Hippocampal formation (tissue), 2 donors: ENCODE measurements around the gene MAP1LC3A.

Experiments used
- DNase-seq, 2 donors: peaks; one replicate each; lab custom pipeline; 2025; lab: John Stamatoyannopoulos, UW

The MAP1LC3A gene

DNA sequence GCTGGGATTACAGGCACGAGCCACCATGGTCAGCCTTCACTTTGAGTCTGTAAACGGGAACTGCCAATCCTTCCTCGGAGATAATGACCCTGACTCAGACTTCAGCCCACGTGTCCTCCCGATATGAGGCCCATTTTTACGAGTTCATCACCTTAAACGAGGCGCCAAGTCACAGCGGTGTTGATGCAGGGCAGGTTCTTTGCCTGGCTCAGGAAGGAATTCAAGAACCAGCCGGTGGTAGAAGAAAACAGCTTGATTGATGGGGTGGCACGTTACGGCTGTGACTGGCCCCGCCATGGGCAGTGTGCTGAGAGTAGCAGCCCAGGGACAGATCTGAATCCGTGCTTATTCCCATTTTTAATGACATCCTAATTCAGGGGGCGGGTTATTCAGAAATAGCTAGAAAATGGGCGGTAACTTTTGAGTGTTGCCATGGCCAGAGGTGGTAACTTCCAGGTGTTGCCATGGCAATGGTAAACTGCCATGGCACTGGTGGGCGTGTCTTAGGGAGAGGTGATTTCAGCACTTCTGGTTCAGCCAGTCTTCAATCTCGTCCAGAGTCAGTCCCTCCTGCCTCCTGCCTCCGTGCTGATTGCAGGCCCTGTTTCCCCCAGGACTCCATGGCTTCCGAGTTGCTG, 9.1 kb upstream of the MAP1LC3A start:
- no peak for DNase-seq

DNA sequence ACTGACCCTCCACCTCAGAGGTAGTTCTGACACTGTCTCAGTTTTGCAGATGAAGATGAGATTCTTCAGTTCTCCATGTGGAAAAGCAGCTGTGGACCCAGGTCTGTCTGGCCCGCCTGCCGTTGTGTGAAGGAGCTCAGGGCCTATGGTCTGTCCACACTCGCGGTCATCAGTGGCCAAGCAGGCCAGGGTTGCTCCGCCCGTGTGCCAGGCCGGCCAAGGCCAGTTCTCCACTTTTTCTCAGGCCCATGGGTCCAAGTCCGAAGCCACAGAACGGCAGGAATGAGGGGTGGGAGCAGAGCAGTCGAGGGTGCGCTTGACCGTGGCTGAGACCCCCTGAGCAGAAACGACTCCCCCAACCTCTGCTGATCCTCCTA, 8.6 kb upstream of the MAP1LC3A start:
- DNase-seq: no peak

DNA sequence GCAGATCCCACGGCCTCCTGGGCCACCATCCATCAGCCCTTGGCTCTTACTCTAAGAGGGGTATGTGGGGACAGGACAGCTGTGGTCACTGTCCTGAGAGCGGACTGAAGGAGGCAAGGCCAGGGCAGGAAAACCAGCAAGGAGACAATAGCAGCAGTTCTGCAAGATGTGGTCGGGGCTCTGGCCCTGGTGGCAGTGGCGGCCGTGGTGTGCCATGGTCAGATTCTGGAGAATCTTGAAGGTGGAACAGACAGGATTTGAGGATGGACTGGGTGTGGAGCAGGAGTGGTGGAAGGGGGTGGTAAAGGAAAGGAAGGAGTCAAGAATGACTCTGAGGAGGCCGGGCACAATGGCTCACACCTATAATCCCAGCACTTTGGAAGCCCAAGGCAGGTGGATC, 5.9 kb upstream of the MAP1LC3A start:
- no peak for DNase-seq

DNA sequence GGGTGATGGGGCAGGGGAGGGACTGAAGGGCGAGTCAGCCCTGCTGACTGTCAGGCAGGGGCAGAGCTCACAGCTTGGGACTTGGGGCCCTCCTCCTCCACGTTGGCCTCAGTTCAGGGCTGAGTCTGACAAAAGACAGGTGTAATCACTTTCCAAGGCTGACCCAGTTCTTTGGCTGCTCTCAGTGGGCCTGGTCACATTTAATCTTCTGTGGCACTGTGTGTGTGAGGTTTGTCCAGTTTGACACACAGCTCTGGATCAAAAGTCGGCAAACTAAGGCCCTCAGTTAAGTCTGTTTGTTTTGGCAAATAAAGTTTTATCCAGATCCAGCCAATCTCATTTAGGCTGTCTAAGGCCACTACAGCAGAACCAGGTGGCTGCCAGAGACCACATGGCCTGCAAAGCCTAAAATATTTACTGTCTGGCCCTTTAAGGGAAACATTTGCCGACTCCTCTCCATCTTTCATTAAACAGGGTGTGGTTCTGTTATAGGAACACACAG, 5.1 kb upstream of the MAP1LC3A start:
- DNase-seq: no peak

DNA sequence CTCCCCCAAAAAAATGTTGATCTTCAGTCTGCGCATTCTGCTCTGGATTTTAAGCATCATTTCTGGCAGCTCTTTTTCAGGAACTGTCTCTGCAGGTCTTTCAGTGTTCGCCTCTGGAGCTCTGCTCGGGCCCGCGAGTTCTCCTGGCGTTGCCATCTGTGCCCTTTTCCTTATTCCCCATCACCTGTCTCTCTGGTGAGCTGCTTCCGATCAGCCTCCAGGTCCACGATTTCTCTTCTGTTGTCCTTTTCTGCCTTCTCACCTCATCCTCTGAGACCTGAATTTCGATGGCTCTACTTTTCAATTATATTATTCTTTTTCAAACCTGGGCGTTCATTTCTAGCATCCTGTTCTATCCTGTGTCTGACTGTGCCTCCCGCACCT, 590 bp upstream of the MAP1LC3A start:
- no peak for DNase-seq

DNA sequence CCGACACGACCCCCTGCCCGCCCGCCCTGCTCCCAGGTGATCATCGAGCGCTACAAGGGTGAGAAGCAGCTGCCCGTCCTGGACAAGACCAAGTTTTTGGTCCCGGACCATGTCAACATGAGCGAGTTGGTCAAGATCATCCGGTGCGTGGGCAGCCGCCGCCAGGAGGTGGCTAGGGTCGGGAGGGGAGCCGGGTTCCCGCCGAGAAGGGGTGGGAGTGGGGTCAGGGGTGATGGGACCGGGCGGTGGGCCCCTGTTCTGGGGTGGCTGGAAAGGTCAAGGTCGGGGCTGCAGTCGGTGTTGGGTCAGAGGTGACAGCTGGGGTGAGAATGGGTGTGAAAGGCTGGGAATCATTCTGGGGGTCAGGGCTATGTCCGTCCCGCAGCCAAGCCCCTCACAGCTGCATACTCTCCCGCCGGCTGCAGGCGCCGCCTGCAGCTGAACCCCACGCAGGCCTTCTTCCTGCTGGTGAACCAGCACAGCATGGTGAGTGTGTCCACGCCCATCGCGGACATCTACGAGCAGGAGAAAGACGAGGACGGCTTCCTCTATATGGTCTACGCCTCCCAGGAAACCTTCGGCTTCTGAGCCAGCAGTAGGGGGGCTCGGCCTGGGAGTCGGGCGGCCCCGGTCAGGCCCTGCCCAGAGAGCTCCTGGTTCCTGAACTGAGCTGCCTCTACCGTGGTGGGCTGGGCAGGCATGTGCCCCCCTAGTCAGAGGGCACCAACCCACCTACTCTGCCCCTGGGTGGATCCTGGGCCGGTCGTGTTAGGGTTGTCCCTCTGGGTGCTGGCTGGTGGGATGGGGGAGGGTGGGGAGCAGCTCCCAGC, 1.0 kb downstream of the MAP1LC3A start:
- DNase-seq: peak in 1 of 2 donors; percentile 7

DNA sequence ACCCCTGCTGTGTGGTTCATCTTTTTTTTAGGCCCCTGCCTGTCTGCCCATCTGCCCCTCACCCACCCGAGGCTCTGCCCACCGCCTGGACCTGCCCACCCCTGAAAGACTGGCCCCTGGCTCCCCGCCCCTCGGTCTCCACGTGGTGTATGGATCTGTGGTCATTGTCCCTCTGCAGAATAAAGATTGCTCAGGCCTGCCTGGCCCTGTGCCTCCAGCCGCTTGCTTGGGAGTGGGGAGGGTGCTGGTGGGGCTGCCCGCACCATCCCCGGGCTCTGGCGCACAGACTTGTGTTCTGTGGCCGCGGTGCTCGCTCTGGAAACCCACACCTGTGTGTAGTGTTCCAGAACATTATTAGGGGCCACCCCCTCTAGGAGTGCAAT, 1.6 kb downstream of the MAP1LC3A start:
- peak; percentile 33 to 59 for DNase-seq

DNA sequence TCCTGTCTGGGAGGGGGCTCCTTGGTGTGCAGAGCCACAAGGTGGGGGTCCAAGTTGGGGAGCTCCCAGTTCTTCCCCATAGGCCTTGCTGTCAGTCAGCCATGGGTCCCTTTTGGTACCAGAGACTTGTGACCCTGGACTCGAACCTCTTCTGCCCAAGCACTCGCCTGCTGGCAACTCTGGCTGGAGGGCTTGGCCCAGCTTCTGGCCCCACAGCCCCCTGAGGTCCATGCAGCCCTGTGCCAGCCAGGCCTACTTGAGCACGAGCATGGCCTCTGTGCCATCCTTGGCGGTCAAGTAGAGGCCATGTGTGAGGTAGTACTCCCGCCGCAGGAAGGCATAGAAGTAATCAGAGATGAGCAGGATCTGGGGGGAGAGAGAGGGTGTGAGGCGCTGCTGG, 2.1 kb downstream of the MAP1LC3A start:
- DNase-seq: no peak

DNA sequence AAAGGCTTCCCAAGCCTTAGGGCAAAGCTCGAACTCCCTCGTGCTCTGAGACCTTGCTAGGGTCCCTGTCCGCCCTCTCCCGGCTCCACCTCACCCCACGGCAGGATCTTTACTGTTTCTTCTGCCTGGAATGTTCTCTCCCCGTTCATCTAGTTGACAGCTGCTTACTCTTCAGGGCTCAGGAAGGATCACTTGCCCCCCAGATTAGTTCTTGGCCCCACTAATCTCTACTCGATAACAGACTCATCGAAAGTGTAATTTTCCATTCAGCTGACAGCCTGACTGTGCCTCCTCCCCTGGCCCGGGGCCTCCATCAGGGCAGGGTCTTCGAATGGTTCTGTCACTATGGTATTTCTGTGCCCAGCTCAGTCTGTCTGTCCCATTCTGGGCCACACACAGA, 3.1 kb downstream of the MAP1LC3A start:
- DNase-seq: no peak

DNA sequence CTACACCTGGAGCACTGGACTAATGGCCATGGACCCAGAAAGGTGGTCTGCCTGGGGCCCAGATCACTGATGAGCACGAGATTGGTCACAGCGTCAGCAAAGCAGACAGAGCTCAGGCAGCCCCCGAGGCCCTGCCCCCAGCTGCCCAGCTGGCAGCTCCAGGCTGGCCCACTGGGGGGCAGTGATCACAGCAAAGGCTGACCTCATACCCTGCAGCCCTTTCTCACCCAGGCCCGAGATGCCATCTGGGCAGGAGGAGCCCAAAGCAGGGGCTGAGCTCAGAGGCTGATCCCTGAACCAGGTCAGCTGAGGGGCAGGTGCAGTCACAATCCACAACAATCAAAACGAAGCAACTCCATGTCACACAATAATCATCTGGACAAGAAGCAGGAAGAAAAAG, 4.1 kb downstream of the MAP1LC3A start:
- no peak for DNase-seq

DNA sequence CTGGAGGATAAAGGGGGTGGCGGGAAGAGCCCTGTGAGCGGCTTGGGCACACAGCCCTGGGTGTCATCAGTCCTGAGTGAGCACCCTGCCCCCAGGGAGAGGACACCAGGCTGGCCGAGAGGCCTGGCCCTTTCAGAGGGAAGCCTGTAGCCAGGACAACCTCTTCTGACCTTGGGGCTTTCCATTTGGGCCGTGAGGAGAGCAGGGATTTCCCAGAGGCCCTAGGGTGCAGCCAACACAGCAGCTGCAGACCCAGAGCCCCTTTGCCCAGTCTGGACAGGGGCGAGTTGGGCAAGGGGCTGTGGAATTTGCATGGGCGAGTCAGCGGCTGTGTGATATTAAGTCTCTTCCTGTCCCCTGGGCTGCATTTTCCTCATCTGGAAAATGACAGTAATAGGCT, 6.3 kb downstream of the MAP1LC3A start:
- no peak for DNase-seq

DNA sequence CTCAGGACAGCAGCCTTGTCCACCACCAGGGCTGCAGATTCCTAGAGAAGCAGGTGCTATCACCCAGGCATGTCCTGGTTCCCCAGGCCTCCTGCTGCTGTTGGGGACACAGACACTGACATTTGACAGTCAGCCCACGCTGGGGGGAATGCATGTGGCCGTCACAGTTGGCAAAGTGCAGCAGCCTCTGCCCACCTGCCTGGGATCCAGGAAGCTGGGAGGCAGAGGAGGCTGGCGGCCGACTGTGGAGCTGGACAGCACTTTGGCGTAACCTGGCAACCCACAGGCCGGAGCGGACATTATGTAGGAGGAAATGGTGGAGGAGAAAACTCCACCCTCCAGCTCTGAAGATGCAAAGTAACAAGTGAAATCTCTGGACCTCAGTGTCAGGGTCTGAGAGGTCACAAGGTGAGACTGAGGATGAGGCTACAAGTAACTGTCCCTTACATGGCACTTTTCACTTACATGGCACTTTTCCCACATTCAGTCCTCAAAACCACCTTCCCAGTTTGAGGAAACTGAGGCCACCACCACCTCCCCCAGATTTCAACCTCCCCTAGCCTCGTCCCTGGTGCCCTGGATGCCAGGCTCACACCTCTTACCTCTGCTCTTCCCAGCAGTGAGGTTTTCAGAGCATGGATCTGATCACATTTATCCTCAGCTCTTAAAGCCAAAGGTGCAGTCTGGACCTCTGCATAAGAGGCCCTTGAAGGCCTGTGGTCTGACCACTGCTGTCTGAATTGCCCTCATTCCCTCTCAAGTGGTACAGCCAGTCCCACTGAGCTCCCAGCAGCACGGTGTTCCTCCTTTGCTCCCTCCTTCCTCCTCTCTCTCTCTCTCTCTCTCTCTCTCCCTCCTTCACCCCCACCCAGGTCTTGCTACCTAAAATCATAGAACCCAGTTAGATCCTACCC, 8.7 kb downstream of the MAP1LC3A start:
- DNase-seq: no peak

DNA sequence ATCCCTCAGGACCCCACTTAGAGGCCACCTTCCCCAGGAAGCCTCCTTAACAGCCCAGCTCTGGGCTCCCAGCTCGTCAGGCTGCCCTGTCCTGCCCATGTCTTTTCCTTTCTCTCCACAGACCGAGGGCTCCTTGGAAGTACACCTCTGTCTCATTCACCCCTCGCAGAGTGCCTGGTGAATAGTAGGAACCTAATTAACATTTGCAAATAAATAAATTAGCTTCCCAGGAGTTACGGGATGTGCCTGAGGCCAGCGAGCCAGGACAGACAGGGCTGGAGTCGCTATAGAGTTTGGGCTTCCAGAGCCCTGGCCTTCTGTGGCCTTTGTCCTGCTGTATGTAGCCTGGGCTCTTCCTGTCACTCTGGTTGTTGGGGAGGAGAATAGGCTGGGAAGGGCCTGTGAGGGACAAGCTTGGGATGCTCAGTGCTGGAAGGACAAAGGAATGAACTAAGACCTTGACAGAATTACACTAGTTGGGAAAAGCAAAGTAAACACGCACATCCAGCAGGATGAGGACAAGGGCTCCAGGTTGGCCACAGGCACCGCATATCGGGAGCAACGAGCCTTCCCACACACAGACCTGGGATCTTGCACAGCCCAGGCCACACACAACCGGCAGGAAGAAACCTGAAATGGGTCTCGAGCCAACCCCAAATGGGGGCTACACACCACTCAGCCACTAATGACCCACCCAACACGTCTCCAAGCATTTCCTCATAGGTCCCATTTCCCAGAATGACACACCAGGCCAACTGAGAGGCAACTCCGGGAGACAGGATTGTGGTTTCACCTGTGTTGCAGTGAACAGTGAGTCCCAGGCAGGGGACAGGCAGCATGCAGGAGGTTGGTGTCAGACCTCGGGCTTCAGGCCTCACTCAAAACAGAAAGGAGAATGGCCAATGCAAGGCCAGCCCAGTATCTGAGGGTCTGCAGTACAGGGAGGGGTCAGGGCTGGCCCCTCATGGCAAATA, 9.7 kb downstream of the MAP1LC3A start:
- DNase-seq: no peak

DNA sequence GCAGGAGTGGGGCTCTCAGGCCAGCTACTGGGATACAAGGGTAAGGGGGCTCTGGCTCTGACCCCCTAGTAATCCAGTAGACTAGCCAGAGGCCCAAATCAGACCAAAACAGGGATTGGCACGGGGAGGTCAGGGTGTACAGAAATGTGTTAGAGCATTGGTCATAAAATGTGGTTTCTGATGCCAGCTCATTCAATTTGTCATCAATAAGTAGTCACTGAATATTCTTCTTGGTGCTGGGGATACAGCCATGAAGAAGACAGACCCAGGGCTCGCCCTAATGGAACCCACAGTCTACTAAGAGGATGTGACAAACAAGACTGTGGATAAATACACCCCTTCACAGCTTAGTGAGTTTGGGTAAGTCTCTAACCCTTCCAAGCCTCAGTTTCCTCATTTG, 11.1 kb downstream of the MAP1LC3A start:
- no peak for DNase-seq

DNA sequence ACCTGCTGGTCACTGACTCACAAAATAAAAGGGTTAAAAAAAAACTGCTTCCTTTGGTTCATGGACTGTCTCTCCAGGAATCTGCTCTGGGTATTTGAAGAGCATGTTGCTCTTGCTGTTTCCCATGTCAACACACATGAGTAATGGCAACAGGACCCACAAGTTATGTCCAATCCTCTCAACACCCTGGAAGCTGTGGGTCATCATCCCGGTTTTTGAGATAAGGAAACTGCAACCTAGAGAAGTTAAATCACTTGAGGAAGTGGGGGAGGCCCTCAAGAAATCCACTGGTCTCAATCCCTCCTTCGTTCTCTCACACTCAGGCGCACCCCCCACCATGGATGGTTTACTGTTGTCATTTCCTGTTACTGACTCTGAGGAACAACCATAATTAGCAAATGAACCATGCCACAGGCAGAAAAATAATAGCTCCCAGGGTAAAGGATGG, 12.4 kb downstream of the MAP1LC3A start:
- no peak for DNase-seq

DNA sequence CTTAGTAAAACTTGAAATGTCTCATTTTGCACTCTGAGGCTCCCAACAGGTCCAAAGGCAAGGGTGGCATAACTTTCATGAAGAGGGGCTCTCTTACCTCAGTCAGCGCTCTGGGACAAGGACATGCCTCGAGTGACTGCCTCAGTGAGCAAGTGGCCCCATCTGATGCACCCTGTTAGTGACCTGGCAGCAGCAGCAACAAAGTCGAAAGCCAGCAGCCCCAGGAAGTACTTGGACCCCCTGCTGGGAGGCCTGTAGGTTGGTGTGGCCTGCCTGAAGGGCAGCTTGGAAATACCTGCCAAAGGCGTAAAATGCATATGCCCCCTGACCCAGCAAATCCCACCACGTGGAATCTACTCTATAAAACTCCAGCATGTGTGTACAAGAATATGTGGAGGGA, 13.2 kb downstream of the MAP1LC3A start:
- DNase-seq: no peak

DNA sequence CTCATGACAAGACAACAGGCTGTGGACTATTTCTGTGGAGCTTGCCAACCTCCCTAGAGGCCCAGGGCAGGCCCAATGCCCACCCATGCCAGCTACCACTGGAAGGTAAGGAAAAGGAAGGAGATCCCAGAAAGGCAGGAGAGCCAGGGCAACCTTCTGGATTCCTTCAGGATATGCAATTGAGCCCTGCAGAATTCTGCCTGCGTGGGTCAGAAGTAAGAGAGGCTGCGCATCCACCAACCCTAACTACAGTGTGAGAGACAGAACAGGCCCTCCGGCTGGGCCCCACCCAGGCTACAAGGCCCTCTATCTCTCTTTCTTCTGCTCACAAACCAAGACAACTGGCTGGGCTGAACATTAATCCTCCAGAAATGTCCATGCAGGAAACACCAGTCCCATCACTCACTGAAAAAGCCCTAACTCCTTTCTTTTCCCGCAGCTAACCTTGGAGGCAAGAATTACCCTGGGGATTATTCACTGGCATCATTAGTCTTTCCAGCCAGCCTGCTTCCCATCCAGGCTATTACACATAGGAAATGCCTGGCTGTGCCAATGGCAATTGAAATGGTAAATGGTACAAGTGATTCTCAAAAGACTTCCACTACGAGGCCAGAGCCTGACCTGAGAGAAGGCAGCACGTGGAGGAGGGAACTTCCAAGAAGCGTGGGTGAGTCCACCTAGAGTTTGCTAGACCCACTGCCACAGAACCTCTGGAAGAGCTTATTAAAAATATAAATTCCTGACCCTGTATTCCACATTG, 15.2 kb downstream of the MAP1LC3A start:
- DNase-seq: no peak

DNA sequence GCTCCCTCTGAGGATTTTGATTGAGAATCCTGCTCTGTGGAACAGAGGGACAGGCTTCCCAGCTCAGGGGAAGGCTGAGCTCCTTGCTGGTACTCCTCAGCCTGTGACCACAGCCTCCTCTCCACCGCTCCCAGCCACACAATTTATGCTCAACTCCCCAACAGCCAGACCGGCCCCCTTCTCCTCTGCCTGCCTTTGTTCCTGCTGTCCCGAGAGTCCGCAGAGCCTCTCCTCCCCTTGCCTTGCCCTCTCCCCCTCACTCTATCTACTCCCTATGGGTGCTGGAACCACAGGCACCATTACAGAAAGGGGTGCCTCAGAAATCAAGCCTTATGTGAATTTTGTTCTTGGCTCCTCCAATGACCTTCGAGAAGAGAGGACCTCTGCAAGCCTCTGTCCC, 15.9 kb downstream of the MAP1LC3A start:
- DNase-seq: no peak

DNA sequence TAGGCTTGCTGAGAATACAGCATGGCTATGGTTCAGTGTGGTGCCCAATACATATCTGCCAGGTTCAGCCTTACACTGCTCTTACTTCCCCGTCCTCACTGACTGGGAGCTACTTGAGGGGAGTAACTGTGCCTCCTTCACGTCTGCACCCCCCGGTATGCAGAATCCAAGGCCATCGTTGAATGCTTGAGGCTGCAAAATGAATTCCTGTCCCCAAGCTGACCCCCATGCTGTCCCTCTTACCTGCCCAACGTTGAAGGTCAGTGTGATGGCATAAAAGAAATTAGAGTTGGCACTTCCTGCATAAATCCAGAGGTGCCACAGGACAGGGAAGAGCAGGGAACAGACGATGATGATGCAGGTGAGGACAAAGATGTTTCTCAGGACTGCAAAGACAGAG, 16.3 kb downstream of the MAP1LC3A start:
- DNase-seq: no peak

DNA sequence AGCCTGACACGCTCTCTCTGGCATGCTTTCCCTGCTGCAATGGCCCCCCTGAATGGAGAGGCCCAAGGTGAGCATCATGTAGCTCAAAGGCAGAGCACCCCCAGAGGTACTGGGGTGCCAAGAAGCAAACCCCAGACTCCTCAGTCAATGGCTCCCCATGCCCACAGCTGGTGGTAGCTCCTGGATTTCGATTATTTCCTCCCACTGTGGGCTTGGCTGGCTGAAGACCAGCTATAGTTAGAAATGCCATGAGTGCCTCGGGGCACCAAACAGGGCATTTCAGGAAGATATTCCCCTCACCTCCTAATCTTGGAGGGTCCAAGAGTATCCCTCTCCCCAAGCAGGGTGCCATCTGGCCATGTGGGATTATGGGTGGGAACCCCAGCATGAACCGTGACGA, 16.8 kb downstream of the MAP1LC3A start:
- no peak for DNase-seq

DNA sequence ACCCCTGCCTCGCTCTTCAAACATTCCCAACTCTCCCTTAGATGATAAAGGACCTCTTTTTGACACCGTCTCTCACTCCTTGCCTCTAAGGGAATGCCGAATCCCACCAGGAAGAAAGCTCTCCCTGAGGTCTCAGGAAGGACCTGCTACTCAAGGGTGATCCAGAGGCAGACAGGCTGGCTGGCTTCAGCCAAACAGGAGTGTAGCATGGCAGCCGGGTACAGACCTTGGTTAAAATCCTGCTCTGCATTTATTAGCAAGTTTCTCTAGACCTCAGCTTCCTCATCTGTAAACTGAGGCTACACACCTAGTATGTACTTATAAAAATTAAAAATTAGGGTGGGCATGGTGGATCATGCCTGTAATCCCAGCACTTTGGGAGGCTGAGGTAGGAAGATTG, 17.2 kb downstream of the MAP1LC3A start:
- DNase-seq: no peak
